GM19043 (cell line): ENCODE results near the gene RABGEF1.
"Not testable (repeated sequence)": the region's sequence is repeated elsewhere in the genome, so short reads cannot be mapped to it uniquely, and the experiment has no call there.

Experiments used
- ATAC-seq: cut with Tn5 transposase; IDR thresholded peaks from one replicate; pipeline ENCODE4 v1.9.1; 2021; ENCODE audit warnings: low read depth; ENCODE audit not compliant: unreplicated experiment

RABGEF1 gene

GRCh38 chr7:66740302-66740979 is at the start of gene RABGEF1:
Gene RABGEF1, plus strand, starts transcription at chr7:66740733. Its CDS starts 31,167 bp downstream, at chr7:66771900.
- peak; percentile 76 for ATAC-seq

GRCh38 chr7:66693331-66693730 is 47.2 kb upstream of the RABGEF1 start:
- ATAC-seq: no peak

GRCh38 chr7:66694286-66694685 is 46.2 kb upstream of the RABGEF1 start:
- ATAC-seq: no peak

- not testable (repeated sequence) for ATAC-seq
These were observed 45.1 kb upstream of the RABGEF1 start for GRCh38 chr7:66695417-66695816.

GRCh38 chr7:66696134-66696533 is 44.4 kb upstream of the RABGEF1 start:
- not testable (repeated sequence) for ATAC-seq

GRCh38 chr7:66696774-66697191 is 43.8 kb upstream of the RABGEF1 start:
- no peak for ATAC-seq

GRCh38 chr7:66697449-66698438 is 42.8 kb upstream of the RABGEF1 start:
- ATAC-seq: no peak

- ATAC-seq: no peak
These were observed 41.8 kb upstream of the RABGEF1 start for GRCh38 chr7:66698652-66699205.

GRCh38 chr7:66699998-66700397 is 40.5 kb upstream of the RABGEF1 start:
- ATAC-seq: no peak

GRCh38 chr7:66700633-66701131 is 39.9 kb upstream of the RABGEF1 start:
- no peak for ATAC-seq

GRCh38 chr7:66707825-66708224 is 32.7 kb upstream of the RABGEF1 start:
- no peak for ATAC-seq

- not testable (repeated sequence) for ATAC-seq
These were observed 29.8 kb upstream of the RABGEF1 start for GRCh38 chr7:66710752-66711151.

GRCh38 chr7:66713687-66714086 is 26.8 kb upstream of the RABGEF1 start:
- no peak for ATAC-seq

GRCh38 chr7:66716634-66717033 is 23.9 kb upstream of the RABGEF1 start:
- not testable (repeated sequence) for ATAC-seq

- no peak for ATAC-seq
These were observed 20.0 kb upstream of the RABGEF1 start for GRCh38 chr7:66720561-66720960.

- ATAC-seq: no peak
These were observed 14.7 kb upstream of the RABGEF1 start for GRCh38 chr7:66725843-66726242.

GRCh38 chr7:66727058-66727457 is 13.5 kb upstream of the RABGEF1 start:
- no peak for ATAC-seq

GRCh38 chr7:66728571-66728970 is 12.0 kb upstream of the RABGEF1 start:
- ATAC-seq: no peak

- ATAC-seq: no peak
These were observed 11.3 kb upstream of the RABGEF1 start for GRCh38 chr7:66729274-66729673.

- no peak for ATAC-seq
These were observed 8.5 kb upstream of the RABGEF1 start for GRCh38 chr7:66731986-66732385.

GRCh38 chr7:66732439-66732838 is 8.1 kb upstream of the RABGEF1 start:
- ATAC-seq: no peak
